ENCODE data around the gene MFRP.

MFRP gene

GRCh38 chr11:119338318-119338890, 8.1 kb downstream of the MFRP start:
- DNase-seq (ENCODE audit: low read depth): peak; percentile 87

GRCh38 chr11:119337581-119338317, 8.8 kb downstream of the MFRP start:
- DNase-seq (ENCODE audit: low read depth): peak; percentile 89

DNA sequence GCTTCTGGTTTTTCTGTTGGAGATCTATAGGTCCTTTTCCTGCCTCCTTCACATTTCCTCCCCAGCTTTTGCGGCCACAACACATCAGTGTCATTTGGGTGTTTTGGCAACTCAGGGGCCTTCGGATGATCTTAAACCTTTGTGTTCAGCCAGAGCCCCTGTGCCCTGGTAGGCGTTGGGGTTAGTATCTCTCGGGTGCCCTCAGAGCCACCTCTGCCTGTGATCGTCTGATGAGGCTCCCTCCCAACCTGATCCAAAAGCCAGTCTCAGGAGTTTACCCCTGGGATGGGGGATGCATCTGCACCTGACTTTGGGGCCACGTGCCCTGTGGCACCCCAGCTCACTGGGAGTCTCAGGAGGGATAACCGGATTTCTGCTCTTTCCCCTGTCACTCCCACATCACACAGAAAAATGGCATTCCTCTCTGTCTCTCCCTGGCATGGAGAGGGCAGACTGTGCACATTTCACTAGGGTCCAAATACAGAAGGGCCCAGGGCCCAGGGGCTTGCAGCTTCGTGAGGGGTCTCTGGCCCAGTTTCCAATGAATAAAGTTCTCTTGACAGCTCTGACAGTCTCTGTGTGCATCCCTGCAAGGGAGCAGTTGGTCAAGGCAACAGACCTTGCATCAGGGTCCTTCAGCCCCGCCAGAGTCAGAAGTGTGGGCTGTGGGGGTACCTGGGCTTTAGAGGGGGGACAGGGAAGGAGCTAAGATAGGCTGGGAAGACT, 9.6 kb downstream of the MFRP start:
- DNase-seq (ENCODE audit: low read depth): no peak

- DNase-seq (ENCODE audit: low read depth): no peak
Measured at GRCh38 chr11:119335655-119336543, 10.6 kb downstream of the MFRP start.

DNA sequence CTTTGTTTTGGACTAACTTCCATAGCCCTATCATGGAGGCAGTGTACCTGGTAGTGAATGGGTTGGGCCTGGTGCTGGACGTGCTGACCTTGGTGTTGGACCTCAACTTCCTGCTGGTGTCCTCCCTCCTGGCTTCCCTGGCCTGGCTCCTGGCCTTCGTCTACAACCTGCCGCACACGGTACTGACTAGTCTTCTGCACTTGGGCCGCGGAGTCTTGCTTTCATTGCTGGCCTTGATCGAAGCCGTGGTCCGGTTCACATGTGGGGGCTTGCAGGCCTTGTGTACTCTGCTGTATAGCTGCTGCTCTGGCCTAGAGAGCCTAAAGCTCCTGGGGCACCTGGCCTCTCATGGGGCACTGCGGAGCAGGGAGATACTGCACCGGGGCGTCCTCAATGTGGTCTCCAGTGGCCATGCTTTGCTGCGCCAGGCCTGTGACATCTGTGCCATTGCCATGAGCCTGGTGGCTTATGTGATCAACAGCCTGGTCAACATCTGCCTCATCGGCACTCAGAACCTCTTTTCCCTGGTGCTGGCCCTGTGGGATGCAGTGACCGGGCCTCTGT, 11.3 kb downstream of the MFRP start:
- no peak for DNase-seq (ENCODE audit: low read depth)

GRCh38 chr11:119334174-119334930, 12.2 kb downstream of the MFRP start, which contains the start of gene RNF26:
Gene RNF26, plus strand, starts transcription at chr11:119334527. Its CDS starts 596 bp downstream, at chr11:119335123.
- DNase-seq (ENCODE audit: low read depth): peak; percentile 98

DNA sequence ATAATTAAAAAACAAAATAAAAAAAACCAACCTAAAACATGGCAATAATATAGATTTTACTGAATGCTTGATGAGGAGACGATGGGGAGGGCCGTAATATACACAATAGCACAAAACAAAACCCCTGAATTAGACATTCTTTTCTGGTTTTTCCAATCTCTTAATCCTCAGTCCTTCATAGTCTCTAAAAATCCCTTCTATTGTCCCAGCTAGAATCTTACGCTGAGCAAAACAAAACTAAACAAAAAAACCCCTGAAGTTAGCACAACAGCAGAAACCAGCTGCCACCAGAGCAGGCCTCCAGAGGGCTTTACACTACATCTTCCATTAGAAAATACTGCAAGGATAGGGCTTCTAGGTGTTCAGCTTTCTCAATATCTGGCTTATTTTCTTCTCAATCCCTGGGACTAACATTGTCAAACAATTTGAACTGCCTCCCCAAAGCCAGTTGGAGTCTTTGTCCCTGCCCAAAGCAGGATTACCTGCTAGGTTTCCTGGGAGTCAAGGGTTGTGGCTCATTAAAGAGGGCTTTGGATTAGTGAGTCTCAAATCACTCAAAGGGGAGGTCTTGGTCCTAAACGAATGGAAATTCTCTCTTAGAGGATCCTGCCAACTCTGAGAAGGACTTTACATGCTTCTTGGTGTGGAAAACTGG, 14.3 kb downstream of the MFRP start:
- DNase-seq (ENCODE audit: low read depth): no peak

- no peak for DNase-seq (ENCODE audit: low read depth)
Measured at GRCh38 chr11:119330237-119330636, 16.3 kb downstream of the MFRP start.

DNA sequence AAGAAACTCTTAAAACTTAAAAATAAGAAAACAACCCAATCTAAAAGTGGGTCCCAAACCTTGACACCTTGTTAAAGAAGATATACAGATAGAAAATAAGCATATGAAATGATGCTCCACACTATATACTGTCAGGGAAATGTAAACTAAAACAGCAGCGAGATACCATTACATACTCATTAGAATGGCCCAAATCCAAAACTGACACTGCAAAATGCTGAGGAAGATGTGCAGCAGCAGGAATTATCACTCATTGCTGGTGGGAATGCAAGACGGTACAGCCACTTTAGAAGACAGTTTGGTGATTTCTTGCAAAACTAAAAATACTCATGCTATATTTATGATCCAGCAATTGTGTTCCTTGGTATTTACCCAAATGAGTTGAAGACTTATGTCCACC, 17.2 kb downstream of the MFRP start:
- DNase-seq (ENCODE audit: low read depth): no peak

GRCh38 chr11:119324189-119324588, 22.3 kb downstream of the MFRP start:
- no peak for DNase-seq (ENCODE audit: low read depth)

- DNase-seq (ENCODE audit: low read depth): peak; percentile 69
Measured at GRCh38 chr11:119323532-119324033, 22.9 kb downstream of the MFRP start.

DNA sequence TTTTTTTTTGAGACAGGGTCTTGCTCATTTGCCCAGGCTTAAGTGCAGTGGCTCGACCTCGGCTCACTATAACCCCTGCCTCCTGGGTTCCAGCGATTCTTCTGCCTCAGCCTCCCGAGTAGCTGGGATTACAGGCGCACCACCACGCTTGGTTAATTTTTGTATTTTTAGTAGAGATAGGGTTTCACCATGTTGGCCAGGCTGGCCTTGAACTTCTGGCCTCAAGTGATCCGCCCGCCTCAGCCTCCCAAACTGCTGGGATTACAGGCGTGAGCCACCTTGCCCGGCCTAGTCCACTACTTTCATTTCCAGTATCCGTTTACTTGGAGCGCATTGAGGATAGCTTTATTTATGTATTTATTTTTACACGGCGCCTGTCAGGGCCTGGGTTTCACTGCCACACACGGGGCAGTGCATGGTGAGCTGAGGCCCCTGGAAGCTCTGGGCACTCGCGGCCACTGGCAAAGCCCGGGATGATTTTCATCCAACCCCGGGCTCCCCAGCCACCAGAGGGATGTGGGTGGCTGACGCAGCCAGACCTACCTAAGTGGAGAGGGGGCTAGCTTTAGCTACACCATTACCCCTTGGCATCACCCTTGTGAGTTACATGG, 23.5 kb downstream of the MFRP start:
- DNase-seq (ENCODE audit: low read depth): no peak

DNA sequence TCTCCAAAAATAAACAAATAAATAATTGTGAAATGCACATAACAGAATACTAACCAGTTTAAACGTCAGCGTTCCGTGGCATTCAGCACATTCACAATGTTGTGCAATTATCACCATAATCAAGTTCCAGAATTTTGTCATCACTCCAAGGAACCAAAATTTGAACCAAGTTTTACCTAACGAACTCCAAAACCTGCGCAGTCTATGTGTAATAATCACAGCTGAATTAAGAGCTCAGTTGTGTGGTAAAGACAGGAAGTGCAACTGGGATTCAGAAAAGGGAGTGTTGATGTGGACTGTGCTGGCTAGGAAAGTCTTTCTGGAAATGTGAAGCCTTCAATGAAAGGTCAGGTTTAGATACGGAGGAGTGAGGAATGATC, 24.2 kb downstream of the MFRP start:
- no peak for DNase-seq (ENCODE audit: low read depth)

GRCh38 chr11:119320776-119321524, 25.6 kb downstream of the MFRP start:
- peak; percentile 82 for DNase-seq (ENCODE audit: low read depth)

- no peak for DNase-seq (ENCODE audit: low read depth)
Measured at GRCh38 chr11:119320240-119320775, 26.2 kb downstream of the MFRP start.

DNA sequence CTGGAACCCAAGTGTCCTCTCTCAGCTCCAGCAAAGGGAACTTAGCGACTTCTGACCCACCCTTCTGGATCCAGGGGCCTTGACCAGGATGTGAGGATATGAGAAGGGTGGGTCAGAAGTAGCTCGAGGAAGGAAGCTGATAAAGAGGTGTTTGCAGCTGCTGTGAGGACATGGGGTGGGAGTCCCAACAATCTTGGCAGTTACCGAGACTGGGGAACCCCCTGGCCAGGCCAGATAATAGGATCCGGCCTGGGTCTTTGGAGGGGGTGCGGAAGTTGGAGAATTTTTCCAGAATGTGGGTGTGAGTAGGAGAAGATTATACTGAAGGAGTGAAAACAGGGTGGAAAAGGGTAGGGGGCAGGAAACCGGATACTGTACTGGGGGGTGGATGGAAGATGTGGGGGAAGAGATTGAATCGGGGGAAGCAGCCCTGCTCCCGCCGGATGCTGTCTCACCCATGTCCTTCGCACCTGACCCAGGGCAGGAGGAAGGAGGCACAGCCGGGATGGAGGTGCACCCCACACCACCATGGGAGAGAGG, 26.7 kb downstream of the MFRP start:
- no peak for DNase-seq (ENCODE audit: low read depth)

- no peak for DNase-seq (ENCODE audit: low read depth)
Measured at GRCh38 chr11:119319136-119319699, 27.3 kb downstream of the MFRP start.
